HEK293 (cell line): ENCODE results near the gene SLITRK4.

Experiments
- CTCF ChIA-PET: fragments of 350-600 bp; formaldehyde crosslinking; extraction: SDS; loops from one replicate; lab custom pipeline; 2021; ENCODE audit warnings: antibody characterized with exemption; lab: Yijun Ruan, JAX
- POLR2A ChIA-PET: fragments of 300-600 bp; formaldehyde crosslinking; extraction: SDS; loops from one replicate; lab custom pipeline; 2020; ENCODE audit warnings: antibody characterized with exemption, inconsistent platforms; lab: Yijun Ruan, JAX
- H3K27ac ChIP-seq: fragments of 200-500 bp; sonication (Bioruptor generic); 2 replicates; pipeline ENCODE4 v1.5.1; 2014; ENCODE audit warnings: low read depth, low read length, control low read depth, inconsistent platforms; ENCODE audit errors: extremely low read depth
- H3K36me3 ChIP-seq, 2 experiments: fragments of 200-500 bp in 1 of 2; sonication (Bioruptor generic) in 1 of 2; 1 replicate in 1 of 2; 2 replicates in 1 of 2; pipeline ENCODE4 v1.5.1; 2014 to 2017; ENCODE audit warnings: inconsistent platforms in 2 of 2, low read length in 2 of 2; ENCODE audit not compliant: control insufficient read depth in 2 of 2, insufficient read depth in 1 of 2
- H3K4me1 ChIP-seq: fragments of 200-500 bp; sonication (Bioruptor generic); 2 replicates; pipeline ENCODE4 v1.5.1; 2014; ENCODE audit warnings: mild to moderate bottlenecking, low read length, inconsistent platforms; ENCODE audit not compliant: control insufficient read depth, insufficient read depth
- H3K4me3 ChIP-seq: 2 replicates; pipeline ENCODE4 v1.5.1; 2011; ENCODE audit warnings: low read depth, mild to moderate bottlenecking, control low read depth, low read length, moderate library complexity
- H3K9me3 ChIP-seq: fragments of 200-500 bp; sonication (Bioruptor generic); 2 replicates; pipeline ENCODE4 v1.5.1; 2014; ENCODE audit warnings: low read depth, low read length, inconsistent platforms; ENCODE audit not compliant: control insufficient read depth, insufficient read depth
- HOXC10 ChIP-seq: sonication (generic); formaldehyde crosslinking; IDR thresholded peaks from 2 replicates; pipeline ENCODE4 v1.8.1; 2023; ENCODE audit warnings: mild to moderate bottlenecking, missing genetic modification reagents
- HOXD13 ChIP-seq: sonication (generic); formaldehyde crosslinking; IDR thresholded peaks from 2 replicates; pipeline ENCODE4 v1.8.0; 2022; ENCODE audit warnings: missing genetic modification reagents, borderline replicate concordance
- INSM2 ChIP-seq: fragments of 450-650 bp; formaldehyde crosslinking; IDR thresholded peaks from 2 replicates; pipeline ENCODE4 v1.5.1; 2016; ENCODE audit warnings: missing biosample characterization, missing genetic modification characterization
- KLF8 ChIP-seq: fragments of 450-650 bp; formaldehyde crosslinking; IDR thresholded peaks from 2 replicates; pipeline ENCODE4 v1.5.1; 2016; ENCODE audit warnings: missing biosample characterization, missing genetic modification characterization
- MEIS1 ChIP-seq: sonication (generic); formaldehyde crosslinking; IDR thresholded peaks from 2 replicates; pipeline ENCODE4 v1.8.1; 2022; ENCODE audit warnings: missing genetic modification reagents, mild to moderate bottlenecking, borderline replicate concordance
- MYNN ChIP-seq: fragments of 450-650 bp; formaldehyde crosslinking; IDR thresholded peaks from 2 replicates; pipeline ENCODE4 v1.5.1; 2016; ENCODE audit warnings: missing biosample characterization, missing genetic modification characterization, borderline replicate concordance
- OSR2 ChIP-seq: fragments of 450-650 bp; formaldehyde crosslinking; IDR thresholded peaks from 2 replicates; pipeline ENCODE4 v1.5.1; 2016; ENCODE audit warnings: missing biosample characterization, missing genetic modification characterization
- OVOL3 ChIP-seq: fragments of 450-650 bp; formaldehyde crosslinking; IDR thresholded peaks from 2 replicates; pipeline ENCODE4 v1.5.1; 2016; ENCODE audit warnings: missing biosample characterization, missing genetic modification characterization
- PRDM1 ChIP-seq: fragments of 450-650 bp; formaldehyde crosslinking; IDR thresholded peaks from 2 replicates; pipeline ENCODE4; 2016; ENCODE audit warnings: missing biosample characterization, missing genetic modification characterization
- ZBTB44 ChIP-seq: fragments of 450-650 bp; IDR thresholded peaks from 2 replicates; pipeline ENCODE4 v1.5.1; 2018; ENCODE audit warnings: missing biosample characterization, mild to moderate bottlenecking, missing genetic modification characterization
- ZFP69B ChIP-seq: fragments of 450-650 bp; formaldehyde crosslinking; IDR thresholded peaks from 2 replicates; pipeline ENCODE4 v1.5.1; 2016; ENCODE audit warnings: missing biosample characterization, missing genetic modification characterization
- ZIC2 ChIP-seq: fragments of 450-650 bp; formaldehyde crosslinking; IDR thresholded peaks from 2 replicates; pipeline ENCODE4 v1.5.1; 2016; ENCODE audit warnings: missing biosample characterization, missing genetic modification characterization
- ZNF114 ChIP-seq: fragments of 450-650 bp; formaldehyde crosslinking; IDR thresholded peaks from 2 replicates; pipeline ENCODE4 v1.5.0; 2017; ENCODE audit warnings: missing biosample characterization, missing genetic modification characterization
- ZNF184 ChIP-seq: fragments of 450-650 bp; IDR thresholded peaks from 2 replicates; pipeline ENCODE4 v1.5.1; 2018; ENCODE audit warnings: missing biosample characterization, mild to moderate bottlenecking, missing genetic modification characterization
- ZNF202 ChIP-seq: fragments of 450-650 bp; formaldehyde crosslinking; IDR thresholded peaks from 2 replicates; pipeline ENCODE4 v1.5.1; 2016; ENCODE audit warnings: missing biosample characterization, missing genetic modification characterization, borderline replicate concordance
- ZNF214 ChIP-seq: fragments of 450-650 bp; formaldehyde crosslinking; IDR thresholded peaks from 2 replicates; pipeline ENCODE4 v1.5.1; 2017; ENCODE audit warnings: missing biosample characterization, mild to moderate bottlenecking, missing genetic modification characterization, borderline replicate concordance
- ZNF266 ChIP-seq: fragments of 450-650 bp; formaldehyde crosslinking; IDR thresholded peaks from 2 replicates; pipeline ENCODE4 v1.5.1; 2016; ENCODE audit warnings: missing biosample characterization, missing genetic modification characterization, low read depth
- ZNF48 ChIP-seq: fragments of 450-650 bp; formaldehyde crosslinking; IDR thresholded peaks from 2 replicates; pipeline ENCODE4 v1.5.1; 2016; ENCODE audit warnings: missing biosample characterization, missing genetic modification characterization
- ZNF501 ChIP-seq: fragments of 450-650 bp; formaldehyde crosslinking; IDR thresholded peaks from 2 replicates; pipeline ENCODE4 v1.5.1; 2016; ENCODE audit warnings: missing biosample characterization, missing genetic modification characterization
- ZNF548 ChIP-seq: fragments of 450-650 bp; formaldehyde crosslinking; IDR thresholded peaks from 2 replicates; pipeline ENCODE4 v1.5.1; 2016; ENCODE audit warnings: missing biosample characterization, missing genetic modification characterization
- ZNF596 ChIP-seq: fragments of 450-650 bp; IDR thresholded peaks from 2 replicates; pipeline ENCODE4 v1.5.0; 2018; ENCODE audit warnings: missing biosample characterization, mild to moderate bottlenecking, missing genetic modification characterization, moderate library complexity
- ZNF701 ChIP-seq: fragments of 450-650 bp; formaldehyde crosslinking; IDR thresholded peaks from 2 replicates; pipeline ENCODE4 v1.5.1; 2016; ENCODE audit warnings: missing biosample characterization, missing genetic modification characterization
- ZSCAN23 ChIP-seq: fragments of 450-650 bp; formaldehyde crosslinking; IDR thresholded peaks from 2 replicates; pipeline ENCODE4 v1.5.1; 2016; ENCODE audit warnings: missing biosample characterization, missing genetic modification characterization
- TF ChIP-seq, protein P1 (sequence below): fragments of 450-650 bp; formaldehyde crosslinking; IDR thresholded peaks from 2 replicates; pipeline ENCODE4 v1.5.1; 2016; ENCODE audit warnings: missing biosample characterization, missing genetic modification characterization, borderline replicate concordance
- TF ChIP-seq, protein P2 (sequence below): fragments of 450-650 bp; formaldehyde crosslinking; IDR thresholded peaks from 2 replicates; pipeline ENCODE4 v1.5.1; 2016; ENCODE audit warnings: missing biosample characterization, missing genetic modification characterization
- TF ChIP-seq, protein P3 (sequence below): fragments of 450-650 bp; formaldehyde crosslinking; IDR thresholded peaks from 2 replicates; pipeline ENCODE4 v1.5.1; 2016; ENCODE audit warnings: missing biosample characterization, missing genetic modification characterization, low read depth

SLITRK4 gene

DNA sequence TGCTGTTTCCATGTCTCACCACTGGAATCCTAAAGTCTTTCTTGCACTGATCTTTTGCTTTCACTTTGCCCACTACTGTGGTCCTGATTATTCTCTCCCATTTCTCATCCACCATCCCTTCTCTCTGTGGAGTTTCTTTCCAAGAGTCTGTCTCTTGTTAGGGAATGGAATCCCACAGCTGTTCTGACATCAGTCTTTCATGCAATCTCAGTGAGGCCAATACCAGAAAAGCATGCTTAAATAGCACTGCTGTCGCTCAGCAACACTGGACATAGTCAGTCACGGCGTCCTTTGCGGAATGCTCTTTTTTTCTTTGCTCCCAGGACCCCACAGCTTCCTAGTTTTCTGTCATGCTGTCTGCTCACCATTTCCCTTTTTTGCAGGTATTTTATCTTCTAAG lies 20.1 kb downstream of the SLITRK4 start:
- H3K4me3 ChIP-seq, result no peak overlapping the region
- ChIA-PET POLR2A (no interaction called here), CTCF (interaction anchor here (0.6 to 1.1 kb wide), 2 partner anchors 337 to 1283 kb away, joined by 3 read pairs; no protein-coding TSS in a partner anchor)
- no peaks in the 10 kb centered on the region for H3K4me1 ChIP-seq
- no peaks in the 10 kb centered on the region for H3K36me3 ChIP-seq
- no peak for TF ChIP-seq HOXD13 (CRISPR knock-in tag)
- no peak for TF ChIP-seq ZSCAN23
- no peak for TF ChIP-seq MYNN
- TF ChIP-seq PRDM1 (tag by site-specific recombination), result no peak
- no peak for TF ChIP-seq ZNF501
- TF ChIP-seq ZNF596 (tag by site-specific recombination), result no peak
- TF ChIP-seq, protein P1, sequence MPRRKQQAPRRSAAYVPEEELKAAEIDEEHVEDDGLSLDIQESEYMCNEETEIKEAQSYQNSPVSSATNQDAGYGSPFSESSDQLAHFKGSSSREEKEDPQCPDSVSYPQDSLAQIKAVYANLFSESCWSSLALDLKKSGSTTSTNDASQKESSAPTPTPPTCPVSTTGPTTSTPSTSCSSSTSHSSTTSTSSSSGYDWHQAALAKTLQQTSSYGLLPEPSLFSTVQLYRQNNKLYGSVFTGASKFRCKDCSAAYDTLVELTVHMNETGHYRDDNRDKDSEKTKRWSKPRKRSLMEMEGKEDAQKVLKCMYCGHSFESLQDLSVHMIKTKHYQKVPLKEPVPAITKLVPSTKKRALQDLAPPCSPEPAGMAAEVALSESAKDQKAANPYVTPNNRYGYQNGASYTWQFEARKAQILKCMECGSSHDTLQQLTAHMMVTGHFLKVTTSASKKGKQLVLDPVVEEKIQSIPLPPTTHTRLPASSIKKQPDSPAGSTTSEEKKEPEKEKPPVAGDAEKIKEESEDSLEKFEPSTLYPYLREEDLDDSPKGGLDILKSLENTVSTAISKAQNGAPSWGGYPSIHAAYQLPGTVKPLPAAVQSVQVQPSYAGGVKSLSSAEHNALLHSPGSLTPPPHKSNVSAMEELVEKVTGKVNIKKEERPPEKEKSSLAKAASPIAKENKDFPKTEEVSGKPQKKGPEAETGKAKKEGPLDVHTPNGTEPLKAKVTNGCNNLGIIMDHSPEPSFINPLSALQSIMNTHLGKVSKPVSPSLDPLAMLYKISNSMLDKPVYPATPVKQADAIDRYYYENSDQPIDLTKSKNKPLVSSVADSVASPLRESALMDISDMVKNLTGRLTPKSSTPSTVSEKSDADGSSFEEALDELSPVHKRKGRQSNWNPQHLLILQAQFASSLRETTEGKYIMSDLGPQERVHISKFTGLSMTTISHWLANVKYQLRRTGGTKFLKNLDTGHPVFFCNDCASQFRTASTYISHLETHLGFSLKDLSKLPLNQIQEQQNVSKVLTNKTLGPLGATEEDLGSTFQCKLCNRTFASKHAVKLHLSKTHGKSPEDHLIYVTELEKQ (tag by site-specific recombination), result no peak
- TF ChIP-seq OVOL3 (tag by site-specific recombination), result no peak
- no peak for TF ChIP-seq ZFP69B (tag by site-specific recombination)
- TF ChIP-seq ZBTB44 (tag by site-specific recombination), result no peak
- TF ChIP-seq ZNF202 (tag by site-specific recombination), result no peak
- TF ChIP-seq ZNF214, result no peak
- no peak for TF ChIP-seq MEIS1 (CRISPR knock-in tag)
- no peak for TF ChIP-seq OSR2
- TF ChIP-seq, protein P2, sequence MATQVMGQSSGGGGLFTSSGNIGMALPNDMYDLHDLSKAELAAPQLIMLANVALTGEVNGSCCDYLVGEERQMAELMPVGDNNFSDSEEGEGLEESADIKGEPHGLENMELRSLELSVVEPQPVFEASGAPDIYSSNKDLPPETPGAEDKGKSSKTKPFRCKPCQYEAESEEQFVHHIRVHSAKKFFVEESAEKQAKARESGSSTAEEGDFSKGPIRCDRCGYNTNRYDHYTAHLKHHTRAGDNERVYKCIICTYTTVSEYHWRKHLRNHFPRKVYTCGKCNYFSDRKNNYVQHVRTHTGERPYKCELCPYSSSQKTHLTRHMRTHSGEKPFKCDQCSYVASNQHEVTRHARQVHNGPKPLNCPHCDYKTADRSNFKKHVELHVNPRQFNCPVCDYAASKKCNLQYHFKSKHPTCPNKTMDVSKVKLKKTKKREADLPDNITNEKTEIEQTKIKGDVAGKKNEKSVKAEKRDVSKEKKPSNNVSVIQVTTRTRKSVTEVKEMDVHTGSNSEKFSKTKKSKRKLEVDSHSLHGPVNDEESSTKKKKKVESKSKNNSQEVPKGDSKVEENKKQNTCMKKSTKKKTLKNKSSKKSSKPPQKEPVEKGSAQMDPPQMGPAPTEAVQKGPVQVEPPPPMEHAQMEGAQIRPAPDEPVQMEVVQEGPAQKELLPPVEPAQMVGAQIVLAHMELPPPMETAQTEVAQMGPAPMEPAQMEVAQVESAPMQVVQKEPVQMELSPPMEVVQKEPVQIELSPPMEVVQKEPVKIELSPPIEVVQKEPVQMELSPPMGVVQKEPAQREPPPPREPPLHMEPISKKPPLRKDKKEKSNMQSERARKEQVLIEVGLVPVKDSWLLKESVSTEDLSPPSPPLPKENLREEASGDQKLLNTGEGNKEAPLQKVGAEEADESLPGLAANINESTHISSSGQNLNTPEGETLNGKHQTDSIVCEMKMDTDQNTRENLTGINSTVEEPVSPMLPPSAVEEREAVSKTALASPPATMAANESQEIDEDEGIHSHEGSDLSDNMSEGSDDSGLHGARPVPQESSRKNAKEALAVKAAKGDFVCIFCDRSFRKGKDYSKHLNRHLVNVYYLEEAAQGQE (tag by site-specific recombination), result no peak
- TF ChIP-seq ZIC2 (tag by site-specific recombination), result no peak
- TF ChIP-seq ZNF184, result no peak
- no peak for TF ChIP-seq ZNF48
- no peak for TF ChIP-seq ZNF266 (tag by site-specific recombination)
- TF ChIP-seq HOXC10 (CRISPR knock-in tag), result no peak
- no peak overlapping the region for H3K27ac ChIP-seq
- H3K9me3 ChIP-seq, result no peaks in the 10 kb centered on the region

- no peak overlapping the region for H3K27ac ChIP-seq
- no peaks in the 10 kb centered on the region for H3K4me1 ChIP-seq
- no peaks in the 10 kb centered on the region for H3K36me3 ChIP-seq
- H3K4me3 ChIP-seq, result no peak overlapping the region
- POLR2A ChIA-PET, result no interaction called here
- CTCF ChIA-PET, result no interaction called here
- no peaks in the 10 kb centered on the region for H3K9me3 ChIP-seq
- TF ChIP-seq HOXC10 (CRISPR knock-in tag), result no peak
- TF ChIP-seq ZNF548, result no peak
- TF ChIP-seq KLF8 (tag by site-specific recombination), result no peak
- TF ChIP-seq, protein P3, sequence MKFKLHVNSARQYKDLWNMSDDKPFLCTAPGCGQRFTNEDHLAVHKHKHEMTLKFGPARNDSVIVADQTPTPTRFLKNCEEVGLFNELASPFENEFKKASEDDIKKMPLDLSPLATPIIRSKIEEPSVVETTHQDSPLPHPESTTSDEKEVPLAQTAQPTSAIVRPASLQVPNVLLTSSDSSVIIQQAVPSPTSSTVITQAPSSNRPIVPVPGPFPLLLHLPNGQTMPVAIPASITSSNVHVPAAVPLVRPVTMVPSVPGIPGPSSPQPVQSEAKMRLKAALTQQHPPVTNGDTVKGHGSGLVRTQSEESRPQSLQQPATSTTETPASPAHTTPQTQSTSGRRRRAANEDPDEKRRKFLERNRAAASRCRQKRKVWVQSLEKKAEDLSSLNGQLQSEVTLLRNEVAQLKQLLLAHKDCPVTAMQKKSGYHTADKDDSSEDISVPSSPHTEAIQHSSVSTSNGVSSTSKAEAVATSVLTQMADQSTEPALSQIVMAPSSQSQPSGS, result no peak
- TF ChIP-seq INSM2 (tag by site-specific recombination), result no peak
- no peak for TF ChIP-seq ZNF701 (tag by site-specific recombination)
- no peak for TF ChIP-seq ZNF114 (tag by site-specific recombination)
Measured at GRCh38 chrX:143601809-143602208, 34.1 kb downstream of the SLITRK4 start.
